WERI-Rb-1 (cell line): ENCODE data around the gene RASSF8.

Source experiments
- DNase-seq: peaks from one replicate; pipeline ENCODE4 v3.0.0-alpha.2; 2020
- H3K27ac ChIP-seq: fragments of 250-450 bp; sonication (Bioruptor Pico); 2 replicates; pipeline ENCODE4 v1.5.1; 2020; ENCODE audit warnings: mild to moderate bottlenecking, moderate library complexity
- H3K27me3 ChIP-seq: fragments of 250-450 bp; sonication (Bioruptor Pico); 2 replicates; pipeline ENCODE4 v1.5.1; 2021; ENCODE audit warnings: mild to moderate bottlenecking, low read depth, moderate library complexity; ENCODE audit not compliant: insufficient read depth, severe bottlenecking
- H3K36me3 ChIP-seq: fragments of 250-450 bp; sonication (Bioruptor Pico); 2 replicates; pipeline ENCODE4 v1.5.1; 2020; ENCODE audit warnings: mild to moderate bottlenecking, moderate library complexity
- H3K4me3 ChIP-seq: 2 replicates; pipeline ENCODE4 v1.5.1; 2011; ENCODE audit warnings: low read depth, mild to moderate bottlenecking, control low read depth, low read length
- H3K9me3 ChIP-seq: fragments of 250-450 bp; sonication (Bioruptor Pico); 2 replicates; pipeline ENCODE4 v1.5.1; 2021; ENCODE audit warnings: mild to moderate bottlenecking, moderate library complexity; ENCODE audit not compliant: severe bottlenecking
- CTCF ChIP-seq: IDR thresholded peaks from 2 replicates; pipeline ENCODE4 v1.5.1; 2011; ENCODE audit warnings: low read depth, mild to moderate bottlenecking, control low read depth, inconsistent platforms, low read length

The RASSF8 gene

DNA sequence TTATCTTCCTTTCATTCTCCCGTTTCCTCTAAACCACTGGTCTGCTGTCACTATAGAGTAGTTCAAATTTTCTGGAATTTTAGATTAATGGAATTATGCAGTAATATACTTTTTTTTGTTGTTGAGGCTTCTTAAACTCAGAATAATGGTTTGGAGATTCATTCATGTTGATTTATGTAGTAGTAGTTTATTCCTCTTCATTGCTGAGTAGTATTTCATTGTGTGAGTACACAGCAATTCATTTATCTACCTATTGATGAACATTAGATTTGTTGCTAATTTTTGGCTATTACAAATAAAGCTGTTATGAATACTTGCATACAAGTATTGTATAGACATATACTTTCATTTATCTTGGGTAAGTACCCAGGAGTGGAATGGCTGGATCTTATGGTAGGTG lies 7.2 kb downstream of the RASSF8 start:
- Histone ChIP-seq H3K27ac (no peak overlapping the region), H3K9me3 (no peaks in the 10 kb centered on the region), H3K36me3 (no peaks in the 10 kb centered on the region; the same call in none of the 2 replicates), H3K4me3 (no peak overlapping the region), H3K27me3 (no peaks in the 10 kb centered on the region)
- DNase-seq: no peak
- TF ChIP-seq CTCF: no peak

- no peaks in the 10 kb centered on the region for H3K27me3 ChIP-seq
- TF ChIP-seq CTCF: no peak
- no peak overlapping the region for H3K4me3 ChIP-seq
- H3K9me3 ChIP-seq: no peaks in the 10 kb centered on the region
- no peak overlapping the region for H3K27ac ChIP-seq
- DNase-seq: no peak
- H3K36me3 ChIP-seq: no peaks in the 10 kb centered on the region
These were observed 11.6 kb downstream of the RASSF8 start for GRCh38 chr12:25970082-25970481.

DNA sequence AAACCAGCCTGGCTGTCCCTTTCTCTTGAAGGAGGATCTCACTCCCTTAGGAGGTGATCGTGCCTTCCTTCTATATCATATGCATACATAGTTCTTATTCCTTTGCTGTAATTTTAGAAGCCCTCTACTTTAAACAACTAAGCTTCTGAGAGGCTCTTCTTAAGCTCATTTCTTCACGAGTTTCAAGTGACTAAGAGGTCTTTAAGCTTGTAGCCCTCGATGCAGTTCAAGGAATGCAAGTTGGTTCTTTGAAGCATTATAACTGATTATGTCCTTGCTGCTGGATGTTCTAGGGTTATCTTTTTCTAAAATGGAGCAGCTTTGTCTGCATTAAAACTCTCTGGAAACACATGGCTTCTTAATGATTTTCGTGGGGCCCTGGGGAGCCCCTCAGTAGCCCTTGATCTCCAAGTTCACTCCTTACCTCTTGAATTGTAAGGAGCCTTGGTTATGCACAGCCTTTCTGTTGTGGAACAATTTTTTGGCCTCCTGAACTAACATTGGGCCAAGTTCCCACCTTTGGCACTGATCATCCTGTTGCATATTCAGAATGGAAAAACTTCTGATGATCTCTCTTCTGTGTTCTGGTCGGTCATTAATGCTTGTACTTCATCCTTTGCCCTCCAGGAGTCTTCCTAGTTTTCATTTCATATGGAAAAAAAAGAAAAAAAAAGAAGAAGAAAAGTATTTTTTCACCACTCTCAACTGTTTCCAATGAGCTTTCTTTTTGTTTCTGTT lies 12.6 kb downstream of the RASSF8 start:
- no peak for DNase-seq
- Histone ChIP-seq H3K27ac (no peak overlapping the region), H3K36me3 (no peaks in the 10 kb centered on the region), H3K9me3 (no peaks in the 10 kb centered on the region), H3K27me3 (no peaks in the 10 kb centered on the region), H3K4me3 (no peak overlapping the region)
- TF ChIP-seq CTCF: no peak

- Histone ChIP-seq H3K9me3 (no peaks in the 10 kb centered on the region), H3K27ac (no peak overlapping the region), H3K4me3 (no peak overlapping the region), H3K27me3 (no peaks in the 10 kb centered on the region), H3K36me3 (no peaks in the 10 kb centered on the region)
- TF ChIP-seq CTCF: no peak
- no peak for DNase-seq
These were observed 13.2 kb downstream of the RASSF8 start for GRCh38 chr12:25971654-25972041.

DNA sequence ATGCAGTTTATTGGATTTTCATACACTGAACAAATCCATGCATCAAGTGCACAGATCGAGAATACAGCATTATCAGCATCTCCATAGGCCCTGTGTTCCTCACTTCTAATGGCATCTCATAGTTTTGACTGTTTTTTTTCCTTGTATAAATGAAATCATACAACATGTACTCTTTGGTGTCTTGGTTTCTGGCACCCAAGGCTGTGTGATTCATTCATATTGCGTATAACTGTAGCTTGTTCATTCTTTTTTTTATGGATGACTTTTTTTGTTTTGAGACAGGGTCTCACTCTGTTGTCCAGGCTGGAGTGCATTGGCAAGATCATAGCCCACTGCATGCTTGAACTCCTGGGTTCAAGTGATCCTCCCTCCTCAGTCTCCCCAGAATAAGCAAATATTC lies 14.3 kb downstream of the RASSF8 start:
- Histone ChIP-seq H3K27ac (no peak overlapping the region), H3K9me3 (no peaks in the 10 kb centered on the region), H3K36me3 (no peaks in the 10 kb centered on the region), H3K27me3 (no peaks in the 10 kb centered on the region), H3K4me3 (no peak overlapping the region)
- no peak for TF ChIP-seq CTCF
- no peak for DNase-seq

DNA sequence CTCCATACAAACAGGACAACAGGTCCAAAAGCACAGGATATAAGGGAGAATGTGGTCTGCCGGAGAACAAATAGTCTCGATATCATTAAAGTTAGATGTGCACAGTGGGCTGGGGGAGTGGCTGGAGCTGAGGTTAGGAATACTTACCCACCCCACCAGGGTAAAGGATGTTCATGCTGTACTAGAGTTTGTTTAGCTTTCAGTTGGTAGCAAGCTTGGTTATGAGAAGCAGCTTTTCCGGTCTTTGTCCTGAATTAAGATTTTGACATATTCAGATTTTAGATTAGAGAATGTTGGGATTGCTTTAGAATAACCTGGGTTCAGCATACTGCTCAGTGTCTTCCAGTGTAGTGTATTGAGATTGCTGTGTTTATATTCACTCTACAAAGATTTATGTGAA lies 16.7 kb downstream of the RASSF8 start:
- H3K27ac ChIP-seq: no peak overlapping the region
- TF ChIP-seq CTCF: no peak

More for the DNA sequence above, 16.7 kb downstream of the RASSF8 start:
- DNase-seq: no peak
- Histone ChIP-seq H3K4me3 (no peak overlapping the region), H3K27me3 (no peaks in the 10 kb centered on the region), H3K9me3 (no peaks in the 10 kb centered on the region), H3K36me3 (no peaks in the 10 kb centered on the region)
